IMR-90 (cell line): ENCODE measurements around the gene COPS7A. TPM values are rescaled to one million over a fixed set of nuclear protein-coding genes. Genes with fewer than 3 reads are reported as not detected.

ENCODE experiments used
- ATAC-seq: fragments of 200-7000 bp; cut with Tn5 transposase; 2 replicates; pipeline ENCODE4 v1.9.1; 2020; ENCODE audit warnings: low read depth, mild to moderate bottlenecking, moderate library complexity
- BruUV-seq: library from RNA; stranded (reverse); fragments of 400-500 nt; replicated peaks from 2 replicates; lab custom pipeline; 2021; lab: Mats Ljungman, UMichigan
- CTCF ChIA-PET: fragments of 300-600 bp; formaldehyde crosslinking; extraction: SDS; loops from one replicate; lab custom pipeline; 2021; ENCODE audit warnings: antibody characterized with exemption; lab: Yijun Ruan, JAX
- POLR2A ChIA-PET: fragments of 300-600 bp; sonication (Branson Sonifier 250); formaldehyde crosslinking; loops from one replicate; lab custom pipeline; 2022; ENCODE audit warnings: antibody characterized with exemption; ENCODE audit not compliant: unreplicated experiment; lab: Charles Lee
- DNase-seq: peaks from one replicate; pipeline ENCODE4 v3.0.0; 2013
- H2AFZ ChIP-seq: replicated peaks from 2 replicates; pipeline ENCODE3; 2013; ENCODE audit warnings: low read length, mild to moderate bottlenecking; ENCODE audit not compliant: poor library complexity
- H2AK5ac ChIP-seq: 2 replicates; pipeline ENCODE4 v1.6.1; 2013; ENCODE audit warnings: low read depth, low read length, inconsistent platforms
- H2AK9ac ChIP-seq: replicated peaks from 2 replicates; pipeline ENCODE3; 2013; ENCODE audit warnings: mild to moderate bottlenecking, low read depth, low read length, moderate library complexity; ENCODE audit not compliant: poor library complexity
- H2BK120ac ChIP-seq: 2 replicates; pipeline ENCODE4 v1.6.1; 2013; ENCODE audit warnings: low read depth, low read length, inconsistent platforms
- H2BK15ac ChIP-seq: 3 replicates; pipeline ENCODE4 v1.6.1; 2013; ENCODE audit warnings: low read depth, low read length, inconsistent platforms
- H2BK20ac ChIP-seq: 2 replicates; pipeline ENCODE4 v1.6.1; 2013; ENCODE audit warnings: low read depth, mild to moderate bottlenecking, inconsistent platforms, low read length, moderate library complexity
- H2BK5ac ChIP-seq: 2 replicates; pipeline ENCODE4 v1.6.1; 2013; ENCODE audit warnings: mild to moderate bottlenecking, low read depth, low read length, inconsistent platforms; ENCODE audit not compliant: poor library complexity, severe bottlenecking
- H3K14ac ChIP-seq: replicated peaks from 2 replicates; pipeline ENCODE4 v1.6.1; 2013; ENCODE audit warnings: low read depth, low read length, inconsistent platforms
- H3K18ac ChIP-seq: 2 replicates; pipeline ENCODE4 v1.6.1; 2013; ENCODE audit warnings: low read depth, low read length, control low read depth
- H3K23ac ChIP-seq: 2 replicates; pipeline ENCODE4 v1.6.1; 2013; ENCODE audit warnings: low read depth, low read length, inconsistent platforms
- H3K27ac ChIP-seq: 2 replicates; pipeline ENCODE4 v1.5.1; 2013; ENCODE audit warnings: mild to moderate bottlenecking, control low read depth, low read length; ENCODE audit not compliant: insufficient read depth
- H3K27me3 ChIP-seq: 2 replicates; pipeline ENCODE4 v1.6.1; 2013; ENCODE audit warnings: low read length; ENCODE audit not compliant: control insufficient read depth, insufficient read depth
- H3K36me3 ChIP-seq: 2 replicates; pipeline ENCODE4 v1.6.1; 2013; ENCODE audit warnings: low read length, mixed read lengths; ENCODE audit not compliant: control insufficient read depth, insufficient read depth
- H3K4ac ChIP-seq: 2 replicates; pipeline ENCODE4 v1.6.1; 2013; ENCODE audit warnings: low read depth, low read length, inconsistent platforms
- H3K4me1 ChIP-seq: 2 replicates; pipeline ENCODE4 v1.6.1; 2013; ENCODE audit warnings: low read length, mixed read lengths; ENCODE audit not compliant: control insufficient read depth, insufficient read depth
- H3K4me2 ChIP-seq: 2 replicates; pipeline ENCODE4 v1.6.1; 2013; ENCODE audit warnings: low read depth, mild to moderate bottlenecking, control low read depth, low read length, moderate library complexity
- H3K4me3 ChIP-seq: 2 replicates; pipeline ENCODE4 v1.5.1; 2013; ENCODE audit warnings: low read depth, mild to moderate bottlenecking, control low read depth, low read length, moderate library complexity; ENCODE audit not compliant: insufficient read depth
- H3K56ac ChIP-seq: 2 replicates; pipeline ENCODE4 v1.6.1; 2013; ENCODE audit warnings: low read length, inconsistent platforms; ENCODE audit not compliant: insufficient read depth; ENCODE audit errors: extremely low read depth
- H3K79me1 ChIP-seq, 2 experiments: 2 replicates each; pipeline ENCODE4 v1.6.1; 2013; ENCODE audit warnings: low read length in 2 of 2, inconsistent platforms in 1 of 2, low read depth in 1 of 2
- H3K9ac ChIP-seq: 2 replicates; pipeline ENCODE4 v1.6.1; 2013; ENCODE audit warnings: low read depth, low read length, control low read depth
- H3K9me1 ChIP-seq: 2 replicates; pipeline ENCODE4 v1.6.1; 2013; ENCODE audit warnings: low read length, inconsistent platforms; ENCODE audit not compliant: insufficient read depth
- H3K9me3 ChIP-seq: 2 replicates; pipeline ENCODE4 v1.6.1; 2013; ENCODE audit warnings: low read length; ENCODE audit not compliant: control insufficient read depth, insufficient read depth
- H4K20me1 ChIP-seq: 2 replicates; pipeline ENCODE4 v1.6.1; 2013; ENCODE audit warnings: low read length, inconsistent platforms; ENCODE audit not compliant: insufficient read depth
- H4K5ac ChIP-seq: 2 replicates; pipeline ENCODE4 v1.6.1; 2013; ENCODE audit warnings: mild to moderate bottlenecking, low read depth, low read length, control low read depth
- H4K8ac ChIP-seq, 2 experiments: 2 replicates each; pipeline ENCODE4 v1.6.1; 2013; ENCODE audit warnings: low read depth in 2 of 2, low read length in 2 of 2, control low read depth in 1 of 2, inconsistent platforms in 1 of 2
- H4K91ac ChIP-seq: 2 replicates; pipeline ENCODE4 v1.6.1; 2013; ENCODE audit warnings: low read depth, low read length, inconsistent platforms; ENCODE audit not compliant: insufficient read depth
- BHLHE40 ChIP-seq: fragments of 150-350 bp; IDR thresholded peaks from 2 replicates; pipeline ENCODE4 v1.6.1; 2016; ENCODE audit warnings: mild to moderate bottlenecking, low read depth, low read length
- CEBPB ChIP-seq: IDR thresholded peaks from 2 replicates; pipeline ENCODE4 v1.6.1; 2012; ENCODE audit warnings: low read depth, low read length, improper control_type of control experiment
- CTCF ChIP-seq: conservative IDR thresholded peaks from 2 replicates; pipeline ENCODE4 v1.5.1; 2012; ENCODE audit warnings: mild to moderate bottlenecking, low read depth, low read length, improper control_type of control experiment
- FOS ChIP-seq: fragments of 150-350 bp; IDR thresholded peaks from 2 replicates; pipeline ENCODE4 v1.6.1; 2016; ENCODE audit warnings: low read depth, low read length
- MAFK ChIP-seq: IDR thresholded peaks from 2 replicates; pipeline ENCODE4 v1.6.1; 2012; ENCODE audit warnings: low read depth, low read length, improper control_type of control experiment
- MAZ ChIP-seq: IDR thresholded peaks from 2 replicates; pipeline ENCODE4 v1.6.1; 2012; ENCODE audit warnings: low read depth, mild to moderate bottlenecking, low read length, improper control_type of control experiment, moderate library complexity, borderline replicate concordance
- NFE2L2 ChIP-seq: fragments of 150-350 bp; IDR thresholded peaks from 2 replicates; pipeline ENCODE4 v1.6.1; 2016; ENCODE audit warnings: low read depth, mild to moderate bottlenecking, low read length
- POLR2A ChIP-seq: IDR thresholded peaks from 2 replicates; pipeline ENCODE4 v1.6.1; 2012; ENCODE audit warnings: mild to moderate bottlenecking, low read depth, low read length
- RAD21 ChIP-seq: IDR thresholded peaks from 2 replicates; pipeline ENCODE4 v1.6.1; 2012; ENCODE audit warnings: low read length, improper control_type of control experiment
- RCOR1 ChIP-seq: IDR thresholded peaks from 2 replicates; pipeline ENCODE4 v1.6.1; 2012; ENCODE audit warnings: mild to moderate bottlenecking, low read length, improper control_type of control experiment; ENCODE audit not compliant: insufficient replicate concordance
- SMC3 ChIP-seq: fragments of 150-350 bp; IDR thresholded peaks from 2 replicates; pipeline ENCODE4 v1.6.1; 2016; ENCODE audit warnings: low read depth, mild to moderate bottlenecking, antibody characterized with exemption, low read length, moderate library complexity
- USF2 ChIP-seq: fragments of 150-350 bp; IDR thresholded peaks from 2 replicates; pipeline ENCODE4 v1.6.1; 2017; ENCODE audit warnings: mild to moderate bottlenecking, antibody characterized with exemption, low read length, low read depth
- WGBS, 2 experiments: methylation state at CpG; one replicate each; pipeline versions ENCODE4 v1.1.5 to v1.1.7; 2013; ENCODE audit warnings: missing lambda C conversion rate in 2 of 2; ENCODE audit not compliant: insufficient read length in 1 of 2; ENCODE audit errors: extremely low coverage in 2 of 2; 5-methylcytosine and 5-hydroxymethylcytosine counted together
- dilution Hi-C: fragments of 300-500 bp; cut with HindIII; formaldehyde crosslinking; loops from one replicate; pipeline ENCODE4 v1.14.3; 2018; ENCODE audit warnings: low sequenced_read_pairs; ENCODE audit not compliant: unreplicated experiment
- in situ Hi-C: fragments of 300-500 bp; cut with MboI; formaldehyde crosslinking; loops from 3 replicates; pipeline ENCODE4 v1.14.3; 2019; ENCODE audit warnings: low sequenced_read_pairs, inconsistent platforms, mixed read lengths
- intact Hi-C: fragments of 100-400 bp; cut with micrococcal nuclease; formaldehyde crosslinking; loops from 2 replicates; pipeline ENCODE4 v1.10.0; 2022
- polyA plus RNA-seq, 3 experiments: library from polyadenylated mRNA; depleted of rRNA; stranded (reverse); fragments of >200 nt; gene quantifications; 2 replicates each; pipeline ENCODE4 v1.2.3, GENCODE V29; 2012; ENCODE audit warnings: low replicate concordance in 1 of 3
- total RNA-seq: library from RNA; depleted of rRNA; stranded (reverse); fragments of >200 nt; gene quantifications from 2 replicates; pipeline ENCODE4 v1.2.3, GENCODE V29; 2012

The COPS7A gene
- total and polyA plus RNA-seq, 2 of the 4 experiments (the other 2 are of a cell fraction) = 58.8 to 135 TPM

GRCh38 chr12:6768990-6769389 is 45.1 kb downstream of the COPS7A start:
- Histone ChIP-seq H2BK15ac (no peak overlapping the region), H3K9ac (peak overlapping the region; percentile 73; the same call in 1 of the 2 replicates), H3K79me1 (peaks cover 15 to 55% of the 10 kb centered on the region in 2 experiments), H4K20me1 (peaks cover 35% of the 10 kb centered on the region), H2BK120ac (no peak overlapping the region), H3K4me2 (peak overlapping the region; percentile 95), H3K4me1 (peaks cover 22% of the 10 kb centered on the region), H2AK5ac (peak overlapping the region; percentile 78; the same call in 1 of the 2 replicates), H2BK20ac (no peak overlapping the region), H2BK5ac (no peak overlapping the region), H3K4ac (peak overlapping the region; percentile 54), H3K9me1 (peaks cover 17% of the 10 kb centered on the region), H3K4me3 (no peak overlapping the region; the same call in 1 of the 2 replicates), H2AK9ac (peak overlapping the region; percentile 98), H4K5ac (no peak overlapping the region), H3K36me3 (peaks cover 17% of the 10 kb centered on the region), H4K91ac (no peak overlapping the region; the same call in 1 of the 2 replicates), H3K56ac (no peak overlapping the region), H2AFZ (no peak overlapping the region), H3K18ac (no peak overlapping the region), H3K27me3 (no peaks in the 10 kb centered on the region), H4K8ac (no peak overlapping the region; a peak in 1 of 4 replicates), H3K9me3 (no peaks in the 10 kb centered on the region), H3K23ac (peak overlapping the region; percentile 94; the same call in 1 of the 2 replicates), H3K27ac (peak overlapping the region; percentile 79; the same call in 1 of the 2 replicates), H3K14ac (peak overlapping the region; percentile 80)
- 40% methylated on average over 1 of the region's 6 CpGs; no CpG with 5 or more reads in 1 of the 2 experiments for WGBS, 2 experiments
- TF ChIP-seq SMC3 = no peak
- TF ChIP-seq FOS = no peak
- TF ChIP-seq USF2 = no peak
- TF ChIP-seq RCOR1 = no peak
- no peak for TF ChIP-seq CEBPB
- TF ChIP-seq MAFK = no peak
- TF ChIP-seq NFE2L2 = no peak
- TF ChIP-seq CTCF = no peak
- no peak for TF ChIP-seq BHLHE40
- TF ChIP-seq POLR2A = no peak
- no peak for TF ChIP-seq MAZ
- no peak for TF ChIP-seq RAD21
- no TSS peak for BruUV-seq
- POLR2A ChIA-PET = interaction anchor here (0.6 kb wide), 1 partner anchor 15 kb away, joined by 3 read pairs; the partner anchor contains the start of gene MLF2
- ATAC-seq (no peak), DNase-seq (peak; percentile 29)
- in situ Hi-C loops (no loop called here), intact Hi-C loops (loop anchor here (10.0 kb wide), 1 partner anchor 154 kb away; no protein-coding TSS in a partner anchor), dilution Hi-C loops (no loop called here)
- CTCF ChIA-PET = interaction anchor here (1.2 to 1.7 kb wide), 2 partner anchors 9 to 15 kb away, joined by 3 to 4 read pairs; no protein-coding TSS in a partner anchor
